HG02870 (cell line): ENCODE measurements around the gene RASSF6.
"Not testable (repeated sequence)": the region's sequence is repeated elsewhere in the genome, so short reads cannot be mapped to it uniquely, and the experiment has no call there.

Source experiments
- ATAC-seq: cut with Tn5 transposase; IDR thresholded peaks from one replicate; pipeline ENCODE4 v1.9.1; 2021; ENCODE audit warnings: mild to moderate bottlenecking, moderate library complexity; ENCODE audit not compliant: unreplicated experiment

The RASSF6 gene

DNA sequence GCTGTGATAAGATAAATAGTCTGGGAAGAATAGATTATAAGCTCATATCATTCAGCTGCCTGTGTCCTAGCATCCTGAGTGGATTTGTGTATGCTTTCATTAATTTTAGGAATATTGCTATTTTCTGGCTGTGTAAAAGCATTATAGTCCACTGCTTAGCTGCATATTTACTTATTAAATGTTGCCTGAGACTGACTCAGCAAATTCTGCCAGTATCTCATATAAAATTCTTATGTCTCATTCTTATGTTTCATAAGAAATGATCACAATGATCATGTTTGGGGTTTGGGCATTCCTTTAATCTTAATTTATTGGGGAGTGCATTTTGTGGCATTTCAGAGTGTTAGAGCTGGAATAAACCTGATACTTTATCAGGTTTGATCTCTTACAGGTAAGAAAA lies 34.9 kb downstream of the RASSF6 start:
- no peak for ATAC-seq

DNA sequence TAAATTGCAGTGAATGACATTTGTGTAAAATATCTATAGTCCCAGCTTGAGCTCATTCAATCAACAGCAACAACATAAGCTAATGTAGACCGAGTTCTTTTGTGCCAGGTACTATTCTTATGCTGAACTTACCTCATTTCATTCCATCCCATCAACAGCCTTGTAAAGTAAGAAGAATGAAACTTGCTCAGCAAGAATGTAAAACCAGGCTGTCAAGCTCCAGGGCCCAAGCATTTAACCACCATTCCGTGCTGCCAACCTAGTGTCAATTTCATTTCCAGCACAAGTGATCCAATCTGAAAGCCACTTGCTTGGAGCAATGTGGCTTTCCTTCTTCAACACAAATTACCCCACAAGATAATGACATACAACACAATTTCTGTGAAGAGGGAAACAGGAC lies 36.6 kb downstream of the RASSF6 start:
- ATAC-seq, result no peak

DNA sequence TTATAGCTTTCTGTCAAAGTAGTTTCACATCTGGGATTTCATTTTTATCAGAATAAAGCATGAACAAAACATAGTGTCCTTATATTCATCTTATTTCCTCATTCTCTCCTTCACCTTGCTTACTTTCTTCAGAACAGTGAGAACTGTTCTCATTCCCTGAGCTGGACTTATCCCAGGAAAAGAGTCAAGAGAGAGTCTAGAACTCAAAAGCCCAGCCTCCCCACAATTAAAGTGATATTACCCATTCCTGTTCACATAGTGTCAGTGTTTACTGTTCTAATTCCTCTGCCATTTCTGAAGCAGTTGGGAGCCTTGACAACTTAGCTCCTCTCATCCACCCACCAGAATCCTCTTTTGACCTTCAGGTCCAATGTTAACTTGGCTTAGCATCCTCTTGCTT lies 42.9 kb downstream of the RASSF6 start:
- no peak for ATAC-seq

DNA sequence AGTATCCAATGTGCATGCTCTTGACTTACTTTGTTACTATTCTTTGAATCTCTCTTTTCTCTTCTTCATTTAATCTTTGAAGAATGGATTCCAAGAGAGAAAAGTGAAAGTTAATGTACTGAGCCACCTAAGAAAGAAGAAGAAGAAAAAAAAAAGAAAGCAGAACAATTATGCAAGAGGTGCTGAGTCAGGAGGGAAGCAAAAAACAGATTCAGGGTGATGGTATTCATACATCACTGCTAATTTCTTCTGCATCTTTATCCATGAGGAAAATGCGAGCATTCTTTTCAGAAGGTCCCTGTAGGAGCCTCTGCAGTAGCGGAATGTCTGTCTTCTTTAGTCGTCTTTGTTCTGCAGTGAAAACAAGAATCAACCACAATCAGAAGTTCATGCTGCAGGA lies 43.9 kb downstream of the RASSF6 start:
- no peak for ATAC-seq

DNA sequence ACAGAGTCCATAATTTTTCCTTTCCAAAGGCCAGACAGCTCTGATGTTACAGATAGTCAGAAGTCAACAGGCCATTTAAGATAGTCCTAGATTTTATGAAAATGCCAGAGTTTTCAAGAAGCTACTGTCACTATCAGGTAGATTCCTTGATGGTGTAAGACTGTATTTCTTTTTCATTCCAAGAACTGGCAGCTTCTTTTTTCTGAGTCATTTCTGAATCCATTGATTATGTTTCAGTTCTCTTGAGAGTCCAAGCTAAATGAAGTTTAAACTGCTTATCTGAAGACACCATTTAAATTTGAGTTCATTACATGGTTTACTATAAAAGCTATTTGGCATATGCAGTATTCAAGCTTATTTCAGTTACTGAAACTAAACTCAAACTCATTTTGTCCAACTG lies 44.6 kb downstream of the RASSF6 start:
- ATAC-seq, result peak; percentile 43

DNA sequence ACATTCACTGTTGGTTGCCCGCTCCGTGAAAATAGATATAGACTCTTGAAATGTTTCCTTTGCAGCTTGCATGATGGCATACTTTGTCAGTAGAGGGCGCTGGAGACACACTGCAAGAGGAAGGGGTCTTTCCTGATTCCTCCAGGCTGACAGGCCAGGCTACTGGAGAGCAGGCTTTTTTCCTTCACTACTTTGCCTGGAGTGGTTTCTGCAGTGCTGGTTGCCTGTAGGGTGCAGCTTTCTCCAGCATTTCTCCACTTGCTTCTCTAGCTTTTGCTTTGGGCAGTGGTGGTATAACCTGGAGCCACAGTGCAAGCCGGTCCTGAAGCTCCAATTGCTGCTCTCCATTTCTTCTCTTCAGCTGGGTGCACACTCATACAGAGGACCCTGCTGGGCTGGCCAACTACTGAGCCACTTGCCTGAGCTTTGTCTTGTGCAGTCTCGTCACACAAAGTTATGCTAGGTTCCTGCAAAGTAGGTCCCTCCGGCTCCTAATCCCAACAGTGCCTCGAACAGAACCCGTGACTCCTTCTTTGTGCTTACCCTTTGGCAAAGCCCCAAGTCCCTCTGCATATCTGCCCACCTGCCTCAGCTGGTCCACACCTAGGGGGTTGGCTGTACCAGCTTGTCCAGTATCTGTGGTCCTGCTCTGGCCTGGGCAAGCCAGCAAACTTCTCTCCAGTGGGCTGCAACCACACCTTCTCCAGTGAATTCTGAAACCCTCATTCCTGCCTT lies 46.3 kb downstream of the RASSF6 start:
- peak; percentile 67 for ATAC-seq

DNA sequence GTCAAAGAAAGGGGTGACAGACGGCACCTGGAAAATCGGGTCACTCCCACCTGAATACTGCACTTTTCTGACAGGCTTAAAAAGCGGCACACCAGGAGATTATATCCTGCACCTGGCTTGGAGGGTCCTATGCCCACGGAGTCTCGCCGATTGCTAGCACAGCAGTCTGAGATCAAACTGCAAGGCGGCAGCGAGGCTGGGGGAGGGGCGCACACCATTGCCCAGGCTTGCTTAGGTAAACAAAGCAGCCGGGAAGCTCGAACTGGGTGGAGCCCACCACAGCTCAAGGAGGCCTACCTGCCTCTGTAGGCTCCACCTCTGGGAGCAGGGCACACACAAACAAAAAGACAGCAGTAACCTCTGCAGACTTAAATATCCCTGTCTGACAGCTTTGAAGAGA lies 69.4 kb downstream of the RASSF6 start:
- ATAC-seq, result not testable (repeated sequence)

DNA sequence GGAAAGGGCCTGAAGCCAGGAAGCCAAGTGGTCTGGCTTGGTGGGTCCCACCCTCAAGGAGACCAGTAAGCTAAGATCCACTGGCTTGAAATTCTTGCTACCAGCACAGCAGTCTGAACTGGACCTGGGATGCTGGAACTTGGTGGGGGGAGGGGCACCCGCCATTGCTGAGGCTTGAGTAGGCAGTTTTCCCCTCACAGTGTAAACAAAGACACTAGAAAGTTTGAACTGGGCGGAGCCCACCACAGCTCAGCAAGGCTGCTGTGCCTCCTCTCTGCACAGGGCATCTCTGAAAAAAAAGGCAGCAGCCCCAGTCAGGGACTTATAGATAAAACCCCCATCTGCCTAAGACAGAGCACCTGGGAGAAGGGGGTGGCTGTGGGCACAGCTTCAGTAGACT lies 75.6 kb downstream of the RASSF6 start:
- ATAC-seq, result no peak

DNA sequence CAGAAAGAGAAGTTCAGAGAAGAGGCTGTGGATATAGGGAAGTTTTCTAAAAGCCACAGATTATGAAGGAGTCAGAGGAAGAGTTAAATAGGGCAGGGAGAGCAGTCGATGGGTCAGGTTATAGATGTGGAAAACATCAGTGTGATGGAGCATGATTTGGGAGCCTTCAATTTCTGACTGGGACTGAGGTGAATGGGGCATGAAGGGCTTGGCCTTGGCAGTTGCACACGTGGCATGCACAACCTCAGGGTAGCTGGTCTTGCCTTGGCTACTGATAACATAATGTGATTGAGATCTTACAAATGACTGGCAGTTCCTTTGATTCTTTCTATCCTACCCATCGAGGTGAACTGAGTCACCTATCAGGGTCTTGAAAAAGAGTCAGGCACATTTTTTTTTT lies 79.0 kb downstream of the RASSF6 start:
- no peak for ATAC-seq

DNA sequence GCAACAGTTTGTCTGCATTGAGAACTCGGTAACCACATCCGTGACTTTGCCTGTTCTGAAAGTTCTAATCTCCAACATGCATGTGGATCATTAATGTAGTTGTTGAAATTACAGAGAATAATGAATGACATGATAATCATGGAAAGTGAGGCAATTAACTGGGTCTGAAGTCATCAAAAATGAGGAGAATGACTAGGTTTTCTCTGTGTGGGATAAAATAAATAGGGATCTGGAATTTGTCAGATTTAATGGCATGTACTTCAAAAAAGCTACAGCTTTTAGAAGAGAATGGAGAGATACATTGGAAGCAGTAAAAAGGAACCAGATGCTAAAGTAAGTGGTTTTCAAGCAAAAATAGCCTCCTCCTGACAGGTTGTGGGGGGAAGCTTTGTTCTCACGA lies 79.4 kb downstream of the RASSF6 start:
- ATAC-seq, result no peak

DNA sequence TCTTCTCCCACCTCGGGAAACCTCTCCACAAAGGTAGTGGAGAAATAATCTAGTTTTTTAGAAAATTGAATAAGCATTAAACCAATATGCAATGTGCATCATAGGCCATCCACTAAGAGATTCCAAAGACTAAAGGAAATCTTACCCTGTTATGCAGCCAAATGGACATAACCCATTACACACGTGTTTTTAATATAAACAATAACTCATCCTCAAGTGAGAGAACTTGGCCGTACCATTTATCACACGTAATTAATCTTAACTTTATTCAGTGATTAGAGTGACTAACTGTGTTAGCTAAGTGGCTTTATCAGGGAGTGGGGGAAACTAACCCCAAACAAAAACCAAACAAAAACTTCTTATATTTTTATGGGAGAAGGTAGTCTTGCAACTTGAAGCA lies 80.8 kb downstream of the RASSF6 start:
- ATAC-seq, result no peak

DNA sequence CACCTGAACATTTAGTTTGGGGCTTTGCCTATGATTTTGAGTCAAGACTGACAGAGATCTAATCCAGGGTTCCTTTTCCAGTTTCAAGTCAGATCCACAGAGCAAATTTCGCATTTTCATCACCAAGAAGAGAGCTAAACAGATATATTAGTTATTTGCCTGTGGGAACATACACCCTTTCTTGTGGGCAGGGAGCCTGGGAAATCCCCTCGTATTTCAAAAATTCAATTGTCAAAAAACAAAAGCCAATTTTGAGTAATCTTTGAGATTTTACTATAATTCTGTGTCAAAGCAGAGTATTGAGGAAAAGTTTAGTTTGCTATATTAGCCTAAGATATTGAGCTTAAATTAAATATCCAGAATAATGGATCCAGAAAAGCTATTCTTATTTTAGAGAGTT lies 82.1 kb downstream of the RASSF6 start:
- peak; percentile 24 for ATAC-seq

DNA sequence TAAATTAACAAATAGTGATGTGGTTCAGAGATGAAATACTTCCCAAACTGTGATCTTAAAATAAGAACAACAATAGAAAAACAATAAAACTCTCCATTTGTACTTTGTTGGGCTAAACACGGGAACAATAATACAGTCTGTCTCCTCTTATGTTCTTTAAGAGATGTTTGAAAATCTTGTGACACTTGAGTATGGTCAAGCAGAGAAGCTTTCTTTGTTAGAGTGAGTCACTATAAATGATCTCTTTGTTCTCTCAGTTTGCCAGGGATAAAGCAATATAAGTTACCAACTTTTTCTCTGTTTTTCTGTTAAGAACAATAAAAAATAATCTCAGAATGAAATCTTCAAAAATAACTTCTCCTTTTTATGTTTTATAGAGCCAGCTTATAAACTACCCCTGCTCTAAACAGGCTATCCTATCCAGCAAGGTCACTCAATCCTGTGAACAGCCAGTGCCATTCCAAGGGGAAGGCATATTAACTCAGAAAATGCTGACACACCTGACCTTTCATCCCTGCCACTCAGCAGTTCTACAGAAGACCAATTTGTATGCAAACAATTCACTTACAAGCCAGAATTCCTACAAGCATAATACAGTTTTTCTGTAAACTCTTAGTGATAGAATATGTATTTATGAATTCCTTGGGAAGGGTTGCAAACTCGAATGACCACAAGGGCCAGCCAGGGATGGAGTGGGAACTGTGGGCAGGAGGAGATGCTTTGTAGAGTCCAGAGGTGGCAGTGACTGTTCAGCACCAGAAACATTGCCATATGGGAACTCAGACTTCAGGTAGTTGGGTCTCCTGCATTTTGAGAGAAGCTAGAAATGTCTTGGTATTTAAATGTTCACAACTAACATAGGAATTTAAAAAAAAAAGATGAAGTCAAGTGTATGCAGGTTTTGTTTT lies 86.5 kb downstream of the RASSF6 start:
- no peak for ATAC-seq

DNA sequence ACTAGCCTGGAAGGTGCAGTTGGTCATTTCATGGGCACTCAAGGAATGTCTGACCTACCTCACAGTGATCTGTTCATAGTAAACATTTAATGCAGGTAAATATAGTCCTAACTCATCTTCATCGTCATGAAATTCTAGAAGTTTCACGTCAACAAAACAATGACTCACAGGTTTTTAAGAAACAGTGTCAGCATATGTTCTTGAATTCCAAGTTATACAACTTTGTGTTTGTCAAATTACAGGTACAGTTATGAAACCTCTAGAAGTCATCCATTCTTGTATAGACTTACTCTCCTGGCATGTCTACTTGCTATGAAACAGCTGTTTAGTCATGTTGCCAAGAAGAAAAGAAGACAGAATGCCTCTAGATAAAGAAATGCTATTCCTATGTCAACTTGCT lies 92.1 kb downstream of the RASSF6 start:
- no peak for ATAC-seq

DNA sequence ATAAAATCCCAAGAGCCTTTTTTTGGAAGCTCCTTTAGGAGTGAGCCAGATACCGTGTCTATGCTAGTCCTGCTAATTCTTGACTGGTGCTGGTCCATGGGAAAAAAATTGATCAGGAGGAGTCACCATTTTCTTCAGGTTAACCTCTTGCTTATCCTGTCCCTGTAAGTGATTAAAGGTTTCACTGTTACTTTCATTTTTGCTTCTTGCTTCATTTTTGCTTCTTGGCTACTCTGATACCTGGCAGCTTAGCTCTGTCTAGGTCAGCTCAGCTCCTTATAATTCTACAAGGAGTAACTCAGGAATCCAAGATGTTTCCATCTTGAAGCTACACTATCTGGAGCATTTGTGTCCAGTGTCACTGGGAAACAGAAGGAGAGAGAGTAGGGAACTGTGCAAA lies 93.0 kb downstream of the RASSF6 start:
- ATAC-seq, result no peak

DNA sequence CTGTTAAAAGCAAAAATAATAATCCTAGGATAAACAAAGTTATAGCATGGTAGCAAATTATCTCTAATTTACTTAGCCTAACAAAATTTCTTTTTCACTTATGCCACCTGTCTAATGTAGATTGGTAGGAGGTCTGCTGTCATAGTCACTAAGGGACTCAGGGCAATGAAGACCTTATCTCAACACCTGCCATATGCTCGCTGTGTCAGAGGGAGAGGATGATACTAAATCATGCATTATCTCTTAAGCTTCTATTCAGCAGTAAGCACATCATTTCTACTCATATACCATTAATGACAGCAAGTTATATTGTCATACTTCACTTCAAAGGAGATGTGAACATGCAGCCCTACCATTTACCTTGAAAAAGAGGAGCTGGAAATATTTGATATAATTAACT lies 94.6 kb downstream of the RASSF6 start:
- ATAC-seq, result no peak

DNA sequence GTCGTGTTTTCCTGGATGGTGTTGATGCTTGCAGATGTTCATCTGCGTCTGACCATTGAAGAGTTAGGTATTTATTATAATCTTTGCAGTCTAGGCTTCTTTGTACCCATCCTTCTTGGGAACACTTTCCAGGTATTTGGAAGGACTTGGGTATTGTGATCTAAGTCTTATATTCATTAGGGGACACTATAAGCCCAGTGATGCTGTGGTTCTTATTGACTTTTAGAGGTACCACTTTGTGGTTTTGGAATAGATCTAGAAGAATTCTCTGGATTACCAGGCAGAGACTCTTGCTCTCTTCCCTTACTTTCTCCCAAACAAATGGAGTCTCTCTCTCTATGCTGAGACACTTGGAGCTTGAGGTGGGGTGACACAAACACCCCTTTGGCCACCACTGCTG lies 97.1 kb downstream of the RASSF6 start:
- ATAC-seq, result no peak
